Measurements from ENCODE around the gene SLC25A52. TPM values are rescaled to one million over a fixed set of nuclear protein-coding genes. Genes with fewer than 3 reads are reported as not detected.

SLC25A52 gene
- total and polyA plus RNA-seq, 2 experiments from 2014 or later = not detected

GRCh38 chr18:31723639-31723989 is 37.1 kb downstream of the SLC25A52 start:
- peaks cover 2% of the 10 kb centered on the region; the same call in 1 of the 2 replicates for H3K4me1 ChIP-seq (ENCODE audit: insufficient read depth)
- H3K27me3 Mint-ChIP-seq (ENCODE audit: insufficient read depth, low read depth, poor library complexity) = peaks cover 2% of the 10 kb centered on the region
- H3F3A ChIP-seq (replicated peaks; ENCODE audit: low read depth) = no peaks in the 10 kb centered on the region
- DNase-seq (ENCODE audit: low spot score) (no peak), ATAC-seq (no peak)
- TF ChIP-seq ZNF462 (CRISPR knock-in tag; IDR thresholded peaks at IDR 0.05) (no peak), POLR2AphosphoS5 (IDR thresholded peaks at IDR 0.05; ENCODE audit: low read depth) (no peak)
- no peak overlapping the region for H3K4me2 ChIP-seq
- H3K79me2 ChIP-seq (replicated peaks; ENCODE audit: insufficient read depth) = no peaks in the 10 kb centered on the region
- no peak overlapping the region for H3K27ac Mint-ChIP-seq
- H3K27ac ChIP-seq (ENCODE audit: low read depth) = 0 out of 2 replicates have a peak overlapping the region, but pooled peaks have one; percentile 27
- no peak overlapping the region for H3K4me3 ChIP-seq
- H3K9me2 ChIP-seq (ENCODE audit: insufficient read depth) = no peaks in the 10 kb centered on the region
- peaks cover 3% of the 10 kb centered on the region; the same call in 2 of the 3 replicates for H3K4me1 Mint-ChIP-seq
- H3K36me3 ChIP-seq (ENCODE audit: insufficient read depth) = no peaks in the 10 kb centered on the region
- no peaks in the 10 kb centered on the region for H3K27me3 ChIP-seq (ENCODE audit: insufficient read depth)
- H2AFZ ChIP-seq = no peak overlapping the region
- H3K9me3 Mint-ChIP-seq = peaks cover 12% of the 10 kb centered on the region
- no peak overlapping the region for H3K4me3 Mint-ChIP-seq
- H3K36me3 Mint-ChIP-seq (ENCODE audit: low read depth) = peaks cover 9% of the 10 kb centered on the region; the same call in 2 of the 3 replicates
- H4K20me1 ChIP-seq (replicated peaks; ENCODE audit: insufficient read depth) = no peaks in the 10 kb centered on the region

DNA sequence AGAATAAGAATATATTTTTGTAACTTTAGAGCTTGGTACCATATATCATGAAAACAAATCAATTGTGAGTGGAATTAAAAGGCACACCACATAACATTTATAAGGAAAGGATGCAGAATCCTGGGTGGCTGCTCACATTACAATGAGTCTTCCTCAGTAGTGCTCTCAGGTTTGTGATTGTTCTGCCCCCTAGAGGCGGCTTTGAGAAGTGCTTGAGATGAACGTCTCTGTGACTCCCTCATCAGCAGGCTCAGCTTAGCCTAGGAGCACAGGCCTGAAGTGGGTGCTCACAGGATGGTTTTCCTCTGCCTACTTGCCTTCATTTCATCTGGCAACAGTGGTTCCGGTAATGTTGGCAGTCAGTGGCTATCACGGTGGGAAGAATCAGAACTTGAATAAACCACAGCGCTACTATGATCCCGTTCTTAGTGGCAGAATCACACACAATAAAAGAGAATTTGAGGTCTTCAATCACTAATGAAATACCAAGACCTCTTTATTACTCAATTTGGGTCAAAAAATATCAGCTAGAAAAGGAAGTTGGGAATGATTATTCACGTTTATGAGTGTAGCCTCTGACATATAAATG is 38.2 kb downstream of the SLC25A52 start:
- Histone ChIP-seq H3K4me3 (no peak overlapping the region), H4K20me1 (replicated peaks; ENCODE audit: insufficient read depth) (no peaks in the 10 kb centered on the region), H3K9me2 (ENCODE audit: insufficient read depth) (no peaks in the 10 kb centered on the region; the same call in 1 of the 2 replicates), H3K79me2 (replicated peaks; ENCODE audit: insufficient read depth) (no peaks in the 10 kb centered on the region), H3K4me1 (ENCODE audit: insufficient read depth) (peaks cover 2% of the 10 kb centered on the region; the same call in 1 of the 2 replicates), H3K4me2 (no peak overlapping the region), H3K27me3 (ENCODE audit: insufficient read depth) (no peaks in the 10 kb centered on the region), H3F3A (replicated peaks; ENCODE audit: low read depth) (no peaks in the 10 kb centered on the region), H3K36me3 (ENCODE audit: insufficient read depth) (no peaks in the 10 kb centered on the region), H3K27ac (ENCODE audit: low read depth) (no peak overlapping the region), H2AFZ (no peak overlapping the region)
- Mint-ChIP-seq H3K27me3 (ENCODE audit: insufficient read depth, low read depth, poor library complexity) (peaks cover 2% of the 10 kb centered on the region), H3K36me3 (ENCODE audit: low read depth) (peaks cover 12% of the 10 kb centered on the region; the same call in 2 of the 3 replicates), H3K4me3 (no peak overlapping the region), H3K9me3 (peaks cover 12% of the 10 kb centered on the region), H3K27ac (no peak overlapping the region), H3K4me1 (peaks cover 3% of the 10 kb centered on the region; the same call in 2 of the 3 replicates)
- no peak for TF ChIP-seq JUNB (IDR thresholded peaks at IDR 0.05; ENCODE audit: unreplicated experiment)
- TF ChIP-seq, protein P1, sequence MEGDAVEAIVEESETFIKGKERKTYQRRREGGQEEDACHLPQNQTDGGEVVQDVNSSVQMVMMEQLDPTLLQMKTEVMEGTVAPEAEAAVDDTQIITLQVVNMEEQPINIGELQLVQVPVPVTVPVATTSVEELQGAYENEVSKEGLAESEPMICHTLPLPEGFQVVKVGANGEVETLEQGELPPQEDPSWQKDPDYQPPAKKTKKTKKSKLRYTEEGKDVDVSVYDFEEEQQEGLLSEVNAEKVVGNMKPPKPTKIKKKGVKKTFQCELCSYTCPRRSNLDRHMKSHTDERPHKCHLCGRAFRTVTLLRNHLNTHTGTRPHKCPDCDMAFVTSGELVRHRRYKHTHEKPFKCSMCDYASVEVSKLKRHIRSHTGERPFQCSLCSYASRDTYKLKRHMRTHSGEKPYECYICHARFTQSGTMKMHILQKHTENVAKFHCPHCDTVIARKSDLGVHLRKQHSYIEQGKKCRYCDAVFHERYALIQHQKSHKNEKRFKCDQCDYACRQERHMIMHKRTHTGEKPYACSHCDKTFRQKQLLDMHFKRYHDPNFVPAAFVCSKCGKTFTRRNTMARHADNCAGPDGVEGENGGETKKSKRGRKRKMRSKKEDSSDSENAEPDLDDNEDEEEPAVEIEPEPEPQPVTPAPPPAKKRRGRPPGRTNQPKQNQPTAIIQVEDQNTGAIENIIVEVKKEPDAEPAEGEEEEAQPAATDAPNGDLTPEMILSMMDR (conservative IDR thresholded peaks at IDR 0.05; ENCODE audit: low read depth in 2 of 2) = peak; percentile 90
- no peak for TF ChIP-seq EZH2phosphoT487 (IDR thresholded peaks at IDR 0.05; ENCODE audit: unreplicated experiment)
- TF ChIP-seq CREB1 (CRISPR knock-in tag; IDR thresholded peaks at IDR 0.05; ENCODE audit: low read depth) = no peak
- TF ChIP-seq EZH2 (IDR thresholded peaks at IDR 0.05; ENCODE audit: low read depth, unreplicated experiment) = no peak
- DNase-seq (ENCODE audit: low spot score) = peak; percentile 92
- ATAC-seq = peak; percentile 97

Data from GM23338 (cell line).